Cerebellar nuclear complex (tissue), 1 donor: ENCODE measurements around the gene LRRC47.
"Not testable (repeated sequence)": the region's sequence is repeated elsewhere in the genome, so short reads cannot be mapped to it uniquely, and the experiment has no call there.

Source experiments
- DNase-seq, 2 experiments: peaks; one replicate each; lab custom pipeline; 2025; lab: John Stamatoyannopoulos, UW

Gene LRRC47

GRCh38 chr1:3772027-3772714 lies 24.1 kb downstream of the LRRC47 start:
- DNase-seq = no peak

GRCh38 chr1:3771108-3772026 lies 24.9 kb downstream of the LRRC47 start:
- no peak for DNase-seq

- no peak for DNase-seq
These were observed 26.1 kb downstream of the LRRC47 start for GRCh38 chr1:3770047-3770765.

GRCh38 chr1:3768811-3769390 lies 27.4 kb downstream of the LRRC47 start:
- no peak for DNase-seq

- no peak for DNase-seq
These were observed 28.9 kb downstream of the LRRC47 start for GRCh38 chr1:3767328-3767925.

GRCh38 chr1:3763351-3764125 lies 32.8 kb downstream of the LRRC47 start:
- no peak for DNase-seq

GRCh38 chr1:3762873-3763228 lies 33.4 kb downstream of the LRRC47 start:
- no peak for DNase-seq

- DNase-seq = no peak
These were observed 34.0 kb downstream of the LRRC47 start for GRCh38 chr1:3762151-3762872.

GRCh38 chr1:3761296-3762010 lies 34.8 kb downstream of the LRRC47 start:
- DNase-seq = no peak

GRCh38 chr1:3759796-3760195 lies 36.5 kb downstream of the LRRC47 start:
- DNase-seq = no peak

- no peak for DNase-seq
These were observed 37.1 kb downstream of the LRRC47 start for GRCh38 chr1:3759164-3759563.

GRCh38 chr1:3756394-3756793 lies 39.9 kb downstream of the LRRC47 start:
- DNase-seq = no peak

GRCh38 chr1:3753656-3754454 lies 42.4 kb downstream of the LRRC47 start:
- DNase-seq = no peak

GRCh38 chr1:3752400-3752945 lies 43.8 kb downstream of the LRRC47 start, which contains the start of gene CCDC27:
Gene CCDC27, plus strand, starts transcription at chr1:3752450. Its CDS starts 32 bp downstream, at chr1:3752482.
- DNase-seq = no peak

- DNase-seq = no peak
These were observed 45.6 kb downstream of the LRRC47 start for GRCh38 chr1:3750741-3751140.

GRCh38 chr1:3749512-3749911 lies 46.8 kb downstream of the LRRC47 start:
- DNase-seq = no peak

GRCh38 chr1:3748316-3748900 lies 47.9 kb downstream of the LRRC47 start:
- DNase-seq = not testable (repeated sequence)

GRCh38 chr1:3747903-3748302 lies 48.4 kb downstream of the LRRC47 start:
- no peak for DNase-seq
